Peyer's patch (tissue), 4 donors: ENCODE data around the gene FAM180B. TPM values are rescaled to one million over a fixed set of nuclear protein-coding genes. Genes with fewer than 3 reads are reported as not detected.
"Not testable (repeated sequence)": the region's sequence is repeated elsewhere in the genome, so short reads cannot be mapped to it uniquely, and the experiment has no call there.

ENCODE experiments used
- DNase-seq, 3 donors: peaks; one replicate each; pipeline ENCODE4 v3.0.0-alpha.2; 2017 to 2019
- H3K27ac ChIP-seq, 4 donors: fragments of 200-600 bp; sonication (generic); one replicate each; pipeline ENCODE4 v1.5.1; 2016 to 2019
- H3K27me3 ChIP-seq, 2 donors: fragments of 200-600 bp; sonication (generic); one replicate each; pipeline ENCODE4 v1.5.1; 2019
- H3K36me3 ChIP-seq, 3 donors: fragments of 200-600 bp; sonication (generic); one replicate each; pipeline ENCODE4 v1.5.1; 2016 to 2019
- H3K4me1 ChIP-seq, 4 donors: fragments of 200-600 bp; sonication (generic); one replicate each; pipeline ENCODE4 v1.5.1; 2016 to 2019
- H3K4me3 ChIP-seq, 4 donors: fragments of 200-600 bp; sonication (generic); 1 replicate in 3 of 4; 2 replicates in 1 of 4; pipeline ENCODE4 v1.5.1; 2016 to 2019; ENCODE audit warnings: mild to moderate bottlenecking in 1 of 4
- H3K9me3 ChIP-seq, 4 donors: fragments of 200-600 bp; sonication (generic); one replicate each; pipeline ENCODE4 v1.5.1; 2016 to 2019; ENCODE audit warnings: mild to moderate bottlenecking in 1 of 4
- POLR2A ChIP-seq, 2 donors: fragments of 450-650 bp; IDR thresholded peaks; one replicate each; pipeline ENCODE4 v1.5.1; 2017; ENCODE audit warnings: antibody characterized with exemption in 2 of 2, mild to moderate bottlenecking in 2 of 2, moderate library complexity in 2 of 2
- total RNA-seq, 4 donors: library from RNA; depleted of rRNA; stranded (reverse); fragments of >200 nt; gene quantifications; one replicate each; pipeline ENCODE4 v1.1.0, GENCODE V29; 2016
- TF ChIP-seq, protein P1 (sequence below), 6 experiments: fragments of 450-650 bp in 4 of 6; fragments of 200-600 bp in 2 of 6; sonication (generic) in 1 of 6; IDR thresholded peaks; one replicate each; pipeline ENCODE4 v1.5.1; 2017 to 2019; ENCODE audit warnings: antibody characterized with exemption in 6 of 6, mild to moderate bottlenecking in 3 of 6, moderate library complexity in 1 of 6

The FAM180B gene
- total RNA-seq, 4 donors from 2014 or later, result not detected

- Histone ChIP-seq H3K4me1 (peaks cover 0 to 20% (median 2%) of the 10 kb centered on the region in 4 donors), H3K36me3 (peaks cover 0 to 3% (median 0%) of the 10 kb centered on the region in 3 donors), H3K9me3 (no peaks in the 10 kb centered on the region), H3K27ac (no peak overlapping the region), H3K4me3 (no peak overlapping the region), H3K27me3 (no peaks in the 10 kb centered on the region)
- DNase-seq, result no peak
- TF ChIP-seq, protein P1, sequence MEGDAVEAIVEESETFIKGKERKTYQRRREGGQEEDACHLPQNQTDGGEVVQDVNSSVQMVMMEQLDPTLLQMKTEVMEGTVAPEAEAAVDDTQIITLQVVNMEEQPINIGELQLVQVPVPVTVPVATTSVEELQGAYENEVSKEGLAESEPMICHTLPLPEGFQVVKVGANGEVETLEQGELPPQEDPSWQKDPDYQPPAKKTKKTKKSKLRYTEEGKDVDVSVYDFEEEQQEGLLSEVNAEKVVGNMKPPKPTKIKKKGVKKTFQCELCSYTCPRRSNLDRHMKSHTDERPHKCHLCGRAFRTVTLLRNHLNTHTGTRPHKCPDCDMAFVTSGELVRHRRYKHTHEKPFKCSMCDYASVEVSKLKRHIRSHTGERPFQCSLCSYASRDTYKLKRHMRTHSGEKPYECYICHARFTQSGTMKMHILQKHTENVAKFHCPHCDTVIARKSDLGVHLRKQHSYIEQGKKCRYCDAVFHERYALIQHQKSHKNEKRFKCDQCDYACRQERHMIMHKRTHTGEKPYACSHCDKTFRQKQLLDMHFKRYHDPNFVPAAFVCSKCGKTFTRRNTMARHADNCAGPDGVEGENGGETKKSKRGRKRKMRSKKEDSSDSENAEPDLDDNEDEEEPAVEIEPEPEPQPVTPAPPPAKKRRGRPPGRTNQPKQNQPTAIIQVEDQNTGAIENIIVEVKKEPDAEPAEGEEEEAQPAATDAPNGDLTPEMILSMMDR (IDR thresholded peaks at IDR 0.05), result no peak
- no peak for TF ChIP-seq POLR2A (IDR thresholded peaks at IDR 0.05)
Measured at GRCh38 chr11:47545298-47545697, 41.2 kb upstream of the FAM180B start.

- not testable (repeated sequence) for H3K27ac ChIP-seq, DNase-seq, H3K4me3 ChIP-seq, H3K9me3 ChIP-seq, H3K27me3 ChIP-seq, H3K36me3 ChIP-seq
- peaks cover 0 to 28% (median under 1%) of the 10 kb centered on the region in 4 donors for H3K4me1 ChIP-seq
Measured at GRCh38 chr11:47546274-47546673, 40.2 kb upstream of the FAM180B start.

- TF ChIP-seq POLR2A (IDR thresholded peaks at IDR 0.05), result no peak
- TF ChIP-seq, protein P1 (IDR thresholded peaks at IDR 0.05), result no peak
- H3K4me1 ChIP-seq, result peaks cover 0 to 30% (median 2%) of the 10 kb centered on the region in 4 donors
Measured at GRCh38 chr11:47550288-47551047, 36.0 kb upstream of the FAM180B start.

DNA sequence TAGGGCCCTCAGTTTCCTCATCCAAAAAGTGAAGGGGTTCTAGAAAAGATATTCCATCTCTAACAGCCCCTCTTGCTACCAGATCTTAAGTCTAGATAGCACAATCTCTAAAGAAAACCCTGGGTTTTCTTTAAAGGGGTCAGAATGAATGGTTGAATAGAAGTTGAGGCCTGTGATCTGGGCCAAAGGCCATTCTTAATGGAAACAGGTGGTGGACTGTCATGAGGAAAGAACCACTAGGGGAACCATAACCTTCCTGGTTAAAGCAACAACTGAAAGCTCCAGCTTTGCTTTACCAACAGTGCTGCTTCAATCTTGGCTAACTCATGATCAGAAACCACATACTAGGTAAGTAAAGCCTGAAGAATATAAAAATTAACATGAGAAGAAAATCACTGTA lies 35.4 kb upstream of the FAM180B start:
- H3K4me1 ChIP-seq, result peaks cover 0 to 30% (median 2%) of the 10 kb centered on the region in 4 donors
- H3K27me3 ChIP-seq, result no peaks in the 10 kb centered on the region
- peak overlapping the region in 2 of 4 donors; percentile 92 to 97 for H3K27ac ChIP-seq
- H3K4me3 ChIP-seq, result peak overlapping the region in 1 of 4 donors; percentile 97
- H3K36me3 ChIP-seq, result peaks cover 0 to 3% (median 0%) of the 10 kb centered on the region in 3 donors
- no peak for DNase-seq
- TF ChIP-seq, protein P1 (IDR thresholded peaks at IDR 0.05), result peak in 4 of 6 experiments; percentile 32 to 49 (median 42)
- TF ChIP-seq POLR2A (IDR thresholded peaks at IDR 0.05), result no peak
- no peaks in the 10 kb centered on the region for H3K9me3 ChIP-seq

More at GRCh38 chr11:47550288-47551047, 36.0 kb upstream of the FAM180B start:
- no peak for DNase-seq
- H3K36me3 ChIP-seq, result peaks cover 0 to 3% (median 0%) of the 10 kb centered on the region in 3 donors
- no peaks in the 10 kb centered on the region for H3K27me3 ChIP-seq
- H3K4me3 ChIP-seq, result no peak overlapping the region
- H3K9me3 ChIP-seq, result no peaks in the 10 kb centered on the region
- H3K27ac ChIP-seq, result no peak overlapping the region

- Histone ChIP-seq H3K36me3 (no peaks in the 10 kb centered on the region), H3K27ac (peak overlapping the region; percentile 85 to 98 (median 94)), H3K9me3 (no peaks in the 10 kb centered on the region), H3K27me3 (no peaks in the 10 kb centered on the region), H3K4me1 (peaks cover 0 to 30% (median 2%) of the 10 kb centered on the region in 4 donors), H3K4me3 (peak overlapping the region; percentile 90 to 99 (median 97))
- no peak for TF ChIP-seq POLR2A (IDR thresholded peaks at IDR 0.05)
- TF ChIP-seq, protein P1 (IDR thresholded peaks at IDR 0.05), result no peak
- DNase-seq, result peak in 1 of 3 donors; percentile 24
Measured at GRCh38 chr11:47552056-47552565, 34.4 kb upstream of the FAM180B start.
